ENCODE data around the gene CEL. TPM values are rescaled to one million over a fixed set of nuclear protein-coding genes. Genes with fewer than 3 reads are reported as not detected.
"Not testable (repeated sequence)": the region's sequence is repeated elsewhere in the genome, so short reads cannot be mapped to it uniquely, and the experiment has no call there.

Gene CEL
- total and polyA plus RNA-seq, 2 donors (not counting 3 experiments of a cell fraction or from before 2014, with no cell fraction given): 0.92 to 1.1 TPM

DNA sequence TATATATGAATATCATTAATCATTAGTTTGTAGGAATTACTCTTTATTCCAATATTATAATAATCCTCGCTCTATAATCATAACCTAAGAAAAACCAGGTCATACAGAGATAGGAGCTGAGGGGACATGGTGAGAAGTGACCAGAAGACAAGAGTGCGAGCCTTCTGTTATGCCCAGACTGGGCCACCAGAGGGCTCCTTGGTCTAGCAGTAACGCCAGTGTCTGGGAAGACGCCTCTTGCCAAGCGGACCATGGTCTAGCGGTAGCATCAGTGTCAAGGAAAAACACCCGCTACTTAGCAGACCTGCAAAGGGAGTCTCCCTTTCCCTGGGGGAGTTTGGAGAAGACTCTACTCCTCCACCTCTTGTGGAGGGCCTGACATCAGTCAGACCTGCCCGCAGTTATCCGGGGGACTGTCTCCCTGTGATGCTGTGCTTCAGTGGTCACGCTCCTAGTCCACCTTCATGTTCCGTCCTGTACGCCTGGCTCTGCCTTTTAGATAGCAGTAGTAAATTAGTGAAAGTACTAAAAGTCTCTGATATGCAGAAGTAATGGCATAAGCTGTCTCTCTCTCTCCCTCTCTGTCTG, 20.8 kb upstream of the CEL start:
- POLR2A ChIA-PET: not testable (repeated sequence)
- intact Hi-C loops (cut with micrococcal nuclease): loop anchor here (1.0 kb wide), 2 partner anchors 62 to 103 kb away; no protein-coding TSS in a partner anchor

DNA sequence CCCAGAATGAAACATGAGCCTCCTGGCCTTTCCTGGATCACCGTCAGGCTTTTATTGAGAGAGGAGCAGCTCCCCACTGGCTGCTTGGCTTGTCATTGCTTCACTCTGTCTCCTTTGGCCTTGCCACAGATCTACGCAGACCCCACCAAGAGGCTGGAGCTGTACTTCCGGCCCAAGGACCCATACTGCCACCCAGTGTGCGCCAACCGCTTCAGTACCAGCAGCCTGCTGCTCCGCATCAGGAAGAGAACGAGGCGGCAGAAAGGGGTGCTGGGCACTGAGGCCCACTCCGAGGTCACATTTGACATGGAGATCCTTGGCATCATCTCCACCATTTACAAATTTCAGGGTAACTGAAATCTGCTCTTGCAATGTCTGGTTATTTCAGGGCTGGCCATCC, 19.8 kb upstream of the CEL start:
- Histone ChIP-seq H3K9ac (replicated peaks; ENCODE audit: extremely low read depth, insufficient read depth, low read length) (no peak overlapping the region), H3K9me1 (replicated peaks; ENCODE audit: control insufficient read depth, extremely low read depth, insufficient read depth, low read length) (no peaks in the 10 kb centered on the region), H3K4me3 (replicated peaks in 1 of 3; ENCODE audit: insufficient read depth in 1 of 3, low read depth in 1 of 3, low read length in 3 of 3) (no peak overlapping the region), H3K4me1 (ENCODE audit: control insufficient read depth, extremely low read depth, insufficient read depth, low read length) (no peaks in the 10 kb centered on the region), H4K20me1 (replicated peaks; ENCODE audit: control insufficient read depth, extremely low read depth, insufficient read depth, low read length) (no peaks in the 10 kb centered on the region), H3K4me2 (ENCODE audit: insufficient read depth, low read length) (no peak overlapping the region), H3K79me2 (ENCODE audit: control insufficient read depth, insufficient read depth, low read length) (peaks cover 30% of the 10 kb centered on the region), H2AFZ (ENCODE audit: low read depth, low read length) (no peak overlapping the region), H3K27me3 (ENCODE audit: control insufficient read depth in 2 of 2, insufficient read depth in 2 of 2, low read length in 2 of 2) (no peaks in the 10 kb centered on the region), H3K9me3 (replicated peaks; ENCODE audit: control insufficient read depth, insufficient read depth, low read length) (no peaks in the 10 kb centered on the region), H3K36me3 (ENCODE audit: control insufficient read depth in 2 of 2, extremely low read depth in 1 of 2, insufficient read depth in 2 of 2, low read length in 2 of 2) (peaks cover 8 to 40% of the 10 kb centered on the region in 2 experiments), H3K27ac (ENCODE audit: insufficient read depth, low read depth, low read length) (no peak overlapping the region)
- dilution Hi-C loops (cut with MboI; ENCODE audit: extremely low pct_ligation_motif_present, low sequenced_read_pairs) (no loop called here), intact Hi-C loops (cut with micrococcal nuclease) (loop anchor here (1.0 kb wide), 2 partner anchors 61 to 102 kb away; no protein-coding TSS in a partner anchor)
- TF ChIP-seq FOS (IDR thresholded peaks at IDR 0.05; ENCODE audit: borderline replicate concordance, insufficient read depth, low read length) (no peak), POLR2A (IDR thresholded peaks at IDR 0.05; ENCODE audit: low read depth, low read length) (no peak), MYC (IDR thresholded peaks at IDR 0.05; ENCODE audit: low read depth, low read length) (no peak), EZH2 (IDR thresholded peaks at IDR 0.05; ENCODE audit: borderline replicate concordance, low read depth, low read length, severe bottlenecking) (no peak), POLR2AphosphoS5 (IDR thresholded peaks at IDR 0.05; ENCODE audit: insufficient read depth, low read depth, low read length) (no peak), JUN (IDR thresholded peaks at IDR 0.05; ENCODE audit: borderline replicate concordance, insufficient read depth, insufficient read length, low read depth) (no peak), GATA2 (IDR thresholded peaks at IDR 0.05; ENCODE audit: insufficient read depth, insufficient read length, low read depth, low read length) (no peak), MAX (IDR thresholded peaks at IDR 0.05; ENCODE audit: insufficient read depth, insufficient read length) (no peak)
- TF ChIP-seq, protein P1, sequence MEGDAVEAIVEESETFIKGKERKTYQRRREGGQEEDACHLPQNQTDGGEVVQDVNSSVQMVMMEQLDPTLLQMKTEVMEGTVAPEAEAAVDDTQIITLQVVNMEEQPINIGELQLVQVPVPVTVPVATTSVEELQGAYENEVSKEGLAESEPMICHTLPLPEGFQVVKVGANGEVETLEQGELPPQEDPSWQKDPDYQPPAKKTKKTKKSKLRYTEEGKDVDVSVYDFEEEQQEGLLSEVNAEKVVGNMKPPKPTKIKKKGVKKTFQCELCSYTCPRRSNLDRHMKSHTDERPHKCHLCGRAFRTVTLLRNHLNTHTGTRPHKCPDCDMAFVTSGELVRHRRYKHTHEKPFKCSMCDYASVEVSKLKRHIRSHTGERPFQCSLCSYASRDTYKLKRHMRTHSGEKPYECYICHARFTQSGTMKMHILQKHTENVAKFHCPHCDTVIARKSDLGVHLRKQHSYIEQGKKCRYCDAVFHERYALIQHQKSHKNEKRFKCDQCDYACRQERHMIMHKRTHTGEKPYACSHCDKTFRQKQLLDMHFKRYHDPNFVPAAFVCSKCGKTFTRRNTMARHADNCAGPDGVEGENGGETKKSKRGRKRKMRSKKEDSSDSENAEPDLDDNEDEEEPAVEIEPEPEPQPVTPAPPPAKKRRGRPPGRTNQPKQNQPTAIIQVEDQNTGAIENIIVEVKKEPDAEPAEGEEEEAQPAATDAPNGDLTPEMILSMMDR (IDR thresholded peaks at IDR 0.05; ENCODE audit: extremely low read depth in 1 of 2, insufficient read depth in 1 of 2, low read depth in 1 of 2, low read length in 2 of 2): no peak
- DNase-seq (ENCODE audit: low read depth, low spot score) (no peak), FAIRE-seq (no peak)
- ChIA-PET POLR2A (no interaction called here), CTCF (interaction anchor here (1.6 to 3.3 kb wide), 3 partner anchors 11 to 105 kb away, joined by 3 to 46 read pairs (median 9); no protein-coding TSS in a partner anchor)
- BruUV-seq (replicated peaks): no TSS peak

More for the DNA sequence above, 20.8 kb upstream of the CEL start:
- DNase-seq (ENCODE audit: low read depth, low spot score) (peak; percentile 27), FAIRE-seq (peak; percentile 68)
- dilution Hi-C loops (cut with MboI; ENCODE audit: extremely low pct_ligation_motif_present, low sequenced_read_pairs); H3K4me3 ChIP-seq (replicated peaks in 1 of 3; ENCODE audit: insufficient read depth in 1 of 3, low read depth in 1 of 3, low read length in 3 of 3); H4K20me1 ChIP-seq (replicated peaks; ENCODE audit: control insufficient read depth, extremely low read depth, insufficient read depth, low read length); H3K27me3 ChIP-seq (ENCODE audit: control insufficient read depth in 2 of 2, insufficient read depth in 2 of 2, low read length in 2 of 2); H3K9me1 ChIP-seq (replicated peaks; ENCODE audit: control insufficient read depth, extremely low read depth, insufficient read depth, low read length); BruUV-seq (replicated peaks); H3K27ac ChIP-seq (ENCODE audit: insufficient read depth, low read depth, low read length); H3K9me3 ChIP-seq (replicated peaks; ENCODE audit: control insufficient read depth, insufficient read depth, low read length); H3K9ac ChIP-seq (replicated peaks; ENCODE audit: extremely low read depth, insufficient read depth, low read length); H3K4me1 ChIP-seq (ENCODE audit: control insufficient read depth, extremely low read depth, insufficient read depth, low read length); H2AFZ ChIP-seq (ENCODE audit: low read depth, low read length); H3K4me2 ChIP-seq (ENCODE audit: insufficient read depth, low read length): not testable (repeated sequence)
- CTCF ChIA-PET: interaction anchor here (0.8 to 3.3 kb wide), 9 partner anchors 10 to 145 kb away, joined by 3 to 46 read pairs (median 3); partner anchors contain the start of gene GTF3C5
- Histone ChIP-seq H3K79me2 (ENCODE audit: control insufficient read depth, insufficient read depth, low read length) (peaks cover 40% of the 10 kb centered on the region), H3K36me3 (ENCODE audit: control insufficient read depth in 2 of 2, extremely low read depth in 1 of 2, insufficient read depth in 2 of 2, low read length in 2 of 2) (peaks cover 8 to 31% of the 10 kb centered on the region in 2 experiments)
- TF ChIP-seq, protein P1 (IDR thresholded peaks at IDR 0.05; ENCODE audit: extremely low read depth in 1 of 2, insufficient read depth in 1 of 2, low read depth in 1 of 2, low read length in 2 of 2): peak; percentile 35 to 55

All from endothelial cell of umbilical vein (primary cell).